Measurements from ENCODE around the gene EPS8L1. TPM values are rescaled to one million over a fixed set of nuclear protein-coding genes. Genes with fewer than 3 reads are reported as not detected.
"Not testable (repeated sequence)": the region's sequence is repeated elsewhere in the genome, so short reads cannot be mapped to it uniquely, and the experiment has no call there.

Gene EPS8L1
- total RNA-seq, 2 donors from 2014 or later, result 22.1 to 23.3 TPM

DNA sequence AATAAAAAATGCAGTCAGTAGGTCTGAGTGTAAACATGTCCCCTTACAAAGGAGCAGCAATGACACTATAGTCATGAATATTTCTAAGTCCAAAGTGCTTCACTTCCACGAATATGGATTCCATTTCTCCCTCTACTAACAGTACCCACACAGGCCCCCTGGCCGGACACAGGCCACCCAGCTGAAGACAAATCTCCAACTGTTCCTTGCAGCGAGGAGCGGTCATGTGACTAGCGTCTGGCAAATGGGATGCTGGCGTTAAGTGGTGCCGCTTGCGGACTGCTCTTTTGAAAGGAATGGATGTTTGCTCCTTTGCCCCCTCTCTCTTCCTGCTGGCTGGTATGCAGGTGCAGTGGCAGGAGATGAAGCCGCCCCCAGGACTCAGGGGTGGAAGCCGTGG, 25.6 kb downstream of the EPS8L1 start:
- Histone ChIP-seq H3K4me1 (no peaks in the 10 kb centered on the region), H3K9me3 (no peaks in the 10 kb centered on the region), H3K4me3 (no peak overlapping the region), H3K27me3 (no peaks in the 10 kb centered on the region), H3K36me3 (replicated peaks in 1 of 2; ENCODE audit: insufficient read depth in 1 of 2, low read depth in 2 of 2) (peaks cover 0 to 6% of the 10 kb centered on the region in 2 donors), H3K27ac (no peak overlapping the region)
- WGBS, 2 donors, result 89 to 90% methylated on average over 8 to 9 of the region's 10 CpGs
- TF ChIP-seq POLR2A (IDR thresholded peaks at IDR 0.05), result no peak
- TF ChIP-seq, protein P1, sequence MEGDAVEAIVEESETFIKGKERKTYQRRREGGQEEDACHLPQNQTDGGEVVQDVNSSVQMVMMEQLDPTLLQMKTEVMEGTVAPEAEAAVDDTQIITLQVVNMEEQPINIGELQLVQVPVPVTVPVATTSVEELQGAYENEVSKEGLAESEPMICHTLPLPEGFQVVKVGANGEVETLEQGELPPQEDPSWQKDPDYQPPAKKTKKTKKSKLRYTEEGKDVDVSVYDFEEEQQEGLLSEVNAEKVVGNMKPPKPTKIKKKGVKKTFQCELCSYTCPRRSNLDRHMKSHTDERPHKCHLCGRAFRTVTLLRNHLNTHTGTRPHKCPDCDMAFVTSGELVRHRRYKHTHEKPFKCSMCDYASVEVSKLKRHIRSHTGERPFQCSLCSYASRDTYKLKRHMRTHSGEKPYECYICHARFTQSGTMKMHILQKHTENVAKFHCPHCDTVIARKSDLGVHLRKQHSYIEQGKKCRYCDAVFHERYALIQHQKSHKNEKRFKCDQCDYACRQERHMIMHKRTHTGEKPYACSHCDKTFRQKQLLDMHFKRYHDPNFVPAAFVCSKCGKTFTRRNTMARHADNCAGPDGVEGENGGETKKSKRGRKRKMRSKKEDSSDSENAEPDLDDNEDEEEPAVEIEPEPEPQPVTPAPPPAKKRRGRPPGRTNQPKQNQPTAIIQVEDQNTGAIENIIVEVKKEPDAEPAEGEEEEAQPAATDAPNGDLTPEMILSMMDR (IDR thresholded peaks at IDR 0.05), result no peak
- DNase-seq, result no peak
- no peak for ATAC-seq
- intact Hi-C loops (cut with DNase I), result no loop called here

DNA sequence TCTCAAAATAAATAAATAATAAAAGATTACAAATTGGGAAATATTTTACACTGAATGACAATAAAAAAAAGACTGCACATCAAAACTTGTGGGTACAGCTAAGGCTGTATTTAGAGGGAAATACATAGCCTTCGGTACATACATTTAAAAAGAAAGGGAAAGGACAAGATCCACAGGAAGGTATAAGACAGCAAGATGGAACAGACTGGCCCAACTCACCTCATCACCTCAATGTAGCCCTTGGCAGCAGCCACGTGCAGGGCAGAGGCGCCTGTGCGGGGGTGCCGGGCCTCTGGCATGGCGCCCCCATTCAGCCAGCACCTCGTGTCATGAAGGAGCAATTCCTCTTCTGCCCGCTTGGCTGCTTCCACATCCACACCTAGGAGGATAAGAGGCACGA, 27.5 kb downstream of the EPS8L1 start:
- Histone ChIP-seq H3K27ac (no peak overlapping the region), H3K9me3 (no peaks in the 10 kb centered on the region), H3K36me3 (replicated peaks in 1 of 2; ENCODE audit: insufficient read depth in 1 of 2, low read depth in 2 of 2) (peaks cover 0 to 6% of the 10 kb centered on the region in 2 donors), H3K4me1 (no peaks in the 10 kb centered on the region), H3K4me3 (no peak overlapping the region), H3K27me3 (no peaks in the 10 kb centered on the region)
- intact Hi-C loops (cut with DNase I), result no loop called here
- TF ChIP-seq, protein P1 (IDR thresholded peaks at IDR 0.05), result no peak
- no peak for TF ChIP-seq POLR2A (IDR thresholded peaks at IDR 0.05)
- WGBS, 2 donors, result 97% methylated on average over 9 of the region's 9 CpGs
- no peak for ATAC-seq
- DNase-seq, result no peak

DNA sequence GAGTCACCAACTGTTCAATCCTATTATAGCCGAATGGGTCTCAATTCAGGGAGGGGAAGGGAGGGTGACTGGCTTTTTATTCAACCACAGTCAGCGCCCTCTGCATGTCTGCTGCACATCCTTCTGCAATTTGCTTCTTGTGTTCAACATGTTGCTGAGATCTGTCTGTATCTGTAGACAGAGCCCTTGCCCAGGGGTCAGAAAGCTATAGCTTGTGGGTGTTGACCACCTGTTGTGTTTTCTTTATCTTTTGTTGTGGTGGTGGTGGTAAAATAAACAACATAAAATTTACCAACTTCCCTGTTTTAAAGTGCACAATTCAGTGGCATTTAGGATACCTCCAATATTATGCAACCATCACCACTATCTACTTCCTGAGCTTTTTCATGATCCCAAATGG, 29.6 kb downstream of the EPS8L1 start:
- peaks cover 0 to 6% of the 10 kb centered on the region in 2 donors for H3K36me3 ChIP-seq (replicated peaks in 1 of 2; ENCODE audit: insufficient read depth in 1 of 2, low read depth in 2 of 2)
- no peaks in the 10 kb centered on the region for H3K27me3 ChIP-seq
- no peak overlapping the region for H3K4me3 ChIP-seq
- no peaks in the 10 kb centered on the region for H3K9me3 ChIP-seq
- DNase-seq, result no peak
- H3K27ac ChIP-seq, result no peak overlapping the region
- H3K4me1 ChIP-seq, result no peaks in the 10 kb centered on the region
- 82% methylated on average over 2 of the region's 2 CpGs for WGBS, 2 donors
- intact Hi-C loops (cut with DNase I), result no loop called here
- no peak for ATAC-seq
- no peak for TF ChIP-seq POLR2A (IDR thresholded peaks at IDR 0.05)
- TF ChIP-seq, protein P1 (IDR thresholded peaks at IDR 0.05), result no peak

DNA sequence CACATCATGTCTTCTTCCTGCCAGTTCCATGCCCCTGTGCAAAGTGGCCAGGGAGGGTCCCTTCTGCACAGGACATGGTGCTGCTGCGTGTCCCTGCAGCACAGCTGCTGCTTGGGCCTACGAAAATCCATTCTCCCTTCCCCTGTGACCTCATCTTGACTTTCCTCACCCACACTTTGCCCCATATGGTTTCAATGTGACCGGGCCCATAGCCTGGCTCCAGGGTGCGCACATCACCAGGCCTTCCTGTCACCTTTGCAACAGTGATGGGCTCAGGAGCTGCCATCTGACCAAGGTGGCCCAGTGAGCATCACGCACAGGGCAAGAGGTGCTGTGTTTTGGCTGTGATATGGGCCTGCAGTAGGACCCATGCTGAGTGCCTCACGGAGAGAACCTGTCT, 30.9 kb downstream of the EPS8L1 start:
- H3K4me1 ChIP-seq, result no peaks in the 10 kb centered on the region
- intact Hi-C loops (cut with DNase I), result no loop called here
- no peak for TF ChIP-seq POLR2A (IDR thresholded peaks at IDR 0.05)
- TF ChIP-seq, protein P1 (IDR thresholded peaks at IDR 0.05), result no peak
- no peaks in the 10 kb centered on the region for H3K9me3 ChIP-seq
- H3K36me3 ChIP-seq (replicated peaks in 1 of 2; ENCODE audit: insufficient read depth in 1 of 2, low read depth in 2 of 2), result peaks cover 0 to 6% of the 10 kb centered on the region in 2 donors
- H3K4me3 ChIP-seq, result no peak overlapping the region
- DNase-seq (no peak), ATAC-seq (no peak)
- H3K27ac ChIP-seq, result no peak overlapping the region
- no peaks in the 10 kb centered on the region for H3K27me3 ChIP-seq
- WGBS, 2 donors, result 87 to 95% methylated on average over 4 to 6 of the region's 6 CpGs

DNA sequence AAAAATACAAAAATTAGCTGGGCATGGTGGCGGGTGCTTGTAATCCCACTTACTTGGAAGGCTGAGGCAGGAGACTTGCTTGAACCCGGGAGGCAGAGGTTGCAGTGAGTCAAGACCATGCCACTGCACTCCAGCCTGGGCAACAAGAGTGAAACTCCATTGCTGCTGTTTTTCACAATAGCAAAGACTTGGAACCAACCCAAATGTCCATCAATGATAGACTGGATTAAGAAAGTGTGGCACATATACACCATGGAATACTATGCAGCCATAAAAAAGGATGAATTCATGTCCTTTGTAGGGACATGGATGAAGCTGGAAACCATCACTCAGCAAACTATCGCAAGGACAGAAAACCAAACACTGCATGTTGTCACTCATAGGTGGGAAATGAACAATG, 31.6 kb downstream of the EPS8L1 start:
- WGBS, 2 donors, result 95 to 100% methylated on average over 3 of the region's 3 CpGs
- H3K9me3 ChIP-seq; intact Hi-C loops (cut with DNase I); H3K4me1 ChIP-seq; H3K4me3 ChIP-seq; H3K36me3 ChIP-seq (replicated peaks in 1 of 2; ENCODE audit: insufficient read depth in 1 of 2, low read depth in 2 of 2); H3K27ac ChIP-seq; DNase-seq; ATAC-seq; H3K27me3 ChIP-seq: not testable (repeated sequence)

Measured in body of pancreas (tissue), 4 donors.